HFFc6 (cell line): ENCODE results near the gene REXO4. TPM values are rescaled to one million over a fixed set of nuclear protein-coding genes. Genes with fewer than 3 reads are reported as not detected.
A peak's percentile ranks its signal among the peaks of the same experiment; 100 is the strongest.

Experiments used
- DNase-seq: peaks from one replicate; pipeline ENCODE4 v3.0.0-alpha.2; 2018
- H3K27ac Mint-ChIP-seq: 2 replicates; pipeline ENCODE4 v1.8.0; 2020; ENCODE audit warnings: mild to moderate bottlenecking, mixed read lengths
- H3K27me3 Mint-ChIP-seq: 2 replicates; pipeline ENCODE4 v1.8.0; 2021; ENCODE audit warnings: mild to moderate bottlenecking, moderate library complexity, mixed read lengths; ENCODE audit not compliant: insufficient read depth
- H3K36me3 Mint-ChIP-seq: 2 replicates; pipeline ENCODE4 v1.8.0; 2021; ENCODE audit warnings: low read depth, mixed read lengths
- H3K4me1 Mint-ChIP-seq: 2 replicates; pipeline ENCODE4 v1.8.0; 2020; ENCODE audit warnings: low read depth, mixed read lengths
- H3K4me3 Mint-ChIP-seq: 2 replicates; pipeline ENCODE4 v1.8.0; 2020; ENCODE audit warnings: mild to moderate bottlenecking, moderate library complexity, mixed read lengths
- H3K9me3 Mint-ChIP-seq: 2 replicates; pipeline ENCODE4 v1.8.0; 2020; ENCODE audit warnings: mild to moderate bottlenecking, mixed read lengths
- CTCF ChIP-seq: fragments of 200-600 bp; sonication (generic); IDR thresholded peaks from 2 replicates; pipeline ENCODE4 v1.5.0; 2021; ENCODE audit warnings: antibody characterized with exemption, mild to moderate bottlenecking
- total RNA-seq, 6 experiments: library from RNA; stranded (reverse); fragmentation: NEBNext Ultra II Directional; extraction: Animal tissue kit (Norgen Biotek cat#: 25700); gene quantifications; 2 replicates in 1 of 6; 3 replicates in 5 of 6; pipeline ENCODE4 v1.2.3, GENCODE V29; 2021

REXO4 gene
- total RNA-seq, 6 experiments from 2014 or later, result 20.4 to 26.3 (median 23.5) TPM

GRCh38 chr9:133463234-133463863, 45.5 kb upstream of the REXO4 start:
- Mint-ChIP-seq H3K27ac (no peak overlapping the region), H3K27me3 (peaks cover 2% of the 10 kb centered on the region; the same call in 1 of the 2 replicates)
- peak; percentile 36; the same call in 1 of the 2 replicates for TF ChIP-seq CTCF

GRCh38 chr9:133461975-133462374, 44.2 kb upstream of the REXO4 start:
- peaks cover 5% of the 10 kb centered on the region; the same call in 1 of the 2 replicates for H3K27me3 Mint-ChIP-seq
- no peak overlapping the region for H3K27ac Mint-ChIP-seq
- no peak for DNase-seq
- no peaks in the 10 kb centered on the region for H3K4me1 Mint-ChIP-seq
- peak; percentile 29; the same call in 1 of the 2 replicates for TF ChIP-seq CTCF
- H3K9me3 Mint-ChIP-seq, result no peaks in the 10 kb centered on the region
- no peak overlapping the region for H3K4me3 Mint-ChIP-seq
- H3K36me3 Mint-ChIP-seq, result no peaks in the 10 kb centered on the region

More at GRCh38 chr9:133463234-133463863, 45.5 kb upstream of the REXO4 start:
- H3K36me3 Mint-ChIP-seq, result no peaks in the 10 kb centered on the region
- no peaks in the 10 kb centered on the region for H3K4me1 Mint-ChIP-seq
- no peak overlapping the region for H3K4me3 Mint-ChIP-seq
- no peaks in the 10 kb centered on the region for H3K9me3 Mint-ChIP-seq
- DNase-seq, result no peak

GRCh38 chr9:133460405-133461175, 42.8 kb upstream of the REXO4 start:
- no peaks in the 10 kb centered on the region for H3K9me3 Mint-ChIP-seq

GRCh38 chr9:133459476-133460404, 41.9 kb upstream of the REXO4 start, which contains the start of gene CACFD1:
Gene CACFD1, plus strand, starts transcription at chr9:133459978. Its CDS starts 89 bp downstream, at chr9:133460067.
- no peak for TF ChIP-seq CTCF
- H3K27ac Mint-ChIP-seq, result peak within 1 kb of the TSS; percentile 72
- no peaks in the 10 kb centered on the region for H3K36me3 Mint-ChIP-seq
- no peaks in the 10 kb centered on the region for H3K9me3 Mint-ChIP-seq
- H3K4me3 Mint-ChIP-seq, result peak within 1 kb of the TSS; percentile 91
- DNase-seq, result peak; percentile 81
- H3K4me1 Mint-ChIP-seq, result no peaks in the 10 kb centered on the region
- peaks cover 9% of the 10 kb centered on the region for H3K27me3 Mint-ChIP-seq

More at GRCh38 chr9:133460405-133461175, 42.8 kb upstream of the REXO4 start:
- TF ChIP-seq CTCF, result no peak
- H3K27me3 Mint-ChIP-seq, result peaks cover 7% of the 10 kb centered on the region
- H3K4me3 Mint-ChIP-seq, result peak overlapping the region; percentile 83
- DNase-seq, result peak; percentile 3
- no peaks in the 10 kb centered on the region for H3K36me3 Mint-ChIP-seq
- no peaks in the 10 kb centered on the region for H3K4me1 Mint-ChIP-seq
- H3K27ac Mint-ChIP-seq, result no peak overlapping the region

GRCh38 chr9:133458643-133459312, 41.0 kb upstream of the REXO4 start:
- Mint-ChIP-seq H3K9me3 (no peaks in the 10 kb centered on the region), H3K27ac (no peak overlapping the region), H3K36me3 (no peaks in the 10 kb centered on the region), H3K4me3 (peak overlapping the region; percentile 91), H3K4me1 (no peaks in the 10 kb centered on the region), H3K27me3 (peaks cover 12% of the 10 kb centered on the region)
- no peak for TF ChIP-seq CTCF
- no peak for DNase-seq
